Renal cortex interstitium (tissue), 11 donors: ENCODE results near the gene PDLIM1. TPM values are rescaled to one million over a fixed set of nuclear protein-coding genes. Genes with fewer than 3 reads are reported as not detected.
A peak's percentile ranks its signal among the peaks of the same experiment; 100 is the strongest.

Experiments
- DNase-seq, 11 donors: peaks; one replicate each; pipeline ENCODE4 v3.0.0-alpha.2; 2013; ENCODE audit warnings: low read depth in 9 of 11, low spot score in 4 of 11; ENCODE audit errors: extremely low read depth in 1 of 11
- polyA plus RNA-seq, 3 donors: library from polyadenylated mRNA; unstranded; fragments of 120-200 nt; gene quantifications; one replicate each; pipeline ENCODE4 v1.2.1, GENCODE V29; 2013; ENCODE audit not compliant: insufficient read length in 3 of 3

The PDLIM1 gene
- polyA plus RNA-seq, 3 donors = 77.3 to 95.6 (median 89.1) TPM

DNA sequence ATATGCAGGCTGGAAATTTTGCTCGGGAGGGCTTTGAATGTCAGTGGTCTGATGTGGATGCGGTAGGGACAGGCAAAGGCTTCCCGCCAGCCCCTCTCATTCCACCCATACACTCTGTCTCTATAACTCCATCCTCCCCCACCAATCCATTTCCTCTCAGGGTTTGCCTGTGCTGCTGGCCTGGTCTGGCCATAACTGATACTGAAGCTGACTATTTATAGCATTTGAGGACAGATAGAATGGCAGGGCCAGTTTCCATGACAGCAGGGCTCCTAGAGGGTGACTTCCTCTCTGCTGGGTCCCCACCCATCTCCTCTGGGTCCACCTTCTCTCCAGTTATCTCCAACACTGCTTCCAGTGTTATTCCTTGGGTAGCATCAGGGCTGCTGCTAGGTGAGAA, 6.6 kb upstream of the PDLIM1 start:
- no peak for DNase-seq

DNA sequence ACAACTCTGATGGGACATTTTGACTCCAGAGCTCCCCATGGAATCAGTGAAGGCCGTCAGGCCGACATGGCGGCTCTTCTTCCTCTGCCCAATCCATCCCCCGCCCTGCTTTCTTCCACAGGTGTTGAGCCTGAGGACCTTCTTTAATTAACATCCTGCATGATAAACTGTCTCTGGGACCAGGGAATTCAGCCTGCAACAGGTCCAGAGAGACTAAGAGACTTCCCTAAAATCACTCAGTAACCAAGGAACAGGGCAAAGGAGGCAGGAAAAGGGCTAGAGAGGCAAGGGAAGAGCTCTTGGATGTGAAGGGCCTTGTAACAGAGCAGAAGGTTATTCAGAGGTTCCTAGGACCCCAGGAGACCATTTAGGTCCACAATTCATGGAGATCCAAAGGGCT, 6.0 kb upstream of the PDLIM1 start:
- DNase-seq = no peak

DNA sequence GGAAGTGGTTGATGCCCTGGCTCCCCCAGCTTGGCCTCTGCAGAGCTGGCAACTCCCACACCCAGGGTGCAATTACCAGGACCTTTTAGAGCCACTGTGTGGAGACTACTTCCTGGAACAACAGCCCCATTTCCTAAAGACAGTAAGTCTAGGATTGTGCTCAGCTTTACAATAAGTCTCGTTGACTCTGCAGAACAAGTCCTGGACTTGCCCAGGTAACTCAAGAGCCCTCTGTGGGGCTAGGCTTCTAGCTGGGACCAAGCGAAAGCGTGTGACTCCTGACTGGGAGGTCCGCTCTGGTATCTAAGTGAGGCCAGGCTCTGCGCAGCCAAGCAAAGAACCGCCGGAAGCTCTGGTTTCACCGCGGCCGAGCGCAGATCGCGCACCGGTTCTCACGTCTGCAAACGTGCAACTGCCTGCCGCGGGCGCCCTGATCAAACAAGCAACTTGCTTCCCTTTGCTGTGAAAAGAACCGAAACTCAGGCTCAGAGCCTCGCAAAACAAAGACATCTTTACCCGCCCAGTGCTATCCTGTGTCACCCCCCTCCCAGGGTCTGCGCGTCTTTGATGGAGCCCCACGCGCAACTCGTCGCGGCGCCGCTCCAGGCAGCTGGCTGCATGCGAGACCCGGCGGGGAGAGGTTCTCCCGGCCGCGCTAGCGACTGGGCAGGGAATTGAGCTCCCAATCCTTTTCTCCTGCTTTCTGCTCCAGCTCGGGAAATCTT, 4.4 kb upstream of the PDLIM1 start:
- peak in 3 of 11 donors; percentile 36 to 63 (median 53) for DNase-seq

DNA sequence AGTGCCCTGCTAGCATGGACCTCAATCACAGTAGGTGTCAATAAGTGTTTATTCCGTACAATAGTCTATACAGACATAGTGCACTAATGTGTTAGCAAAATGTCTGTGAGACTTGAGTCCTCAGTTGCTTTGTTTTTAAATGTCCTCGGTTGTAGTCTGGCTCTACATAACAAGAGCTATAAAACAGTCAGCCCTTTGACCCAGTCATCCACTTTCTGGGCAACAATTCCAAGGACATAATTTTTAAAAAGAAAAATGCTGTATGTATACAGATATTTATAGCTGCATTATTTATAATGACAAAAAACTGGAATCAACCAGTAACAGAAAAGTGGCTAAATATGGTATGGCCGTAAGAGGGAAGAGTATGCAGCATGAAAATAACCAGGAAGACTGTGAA, 2.8 kb upstream of the PDLIM1 start:
- peak in 2 of 11 donors; percentile 43 to 53 for DNase-seq

DNA sequence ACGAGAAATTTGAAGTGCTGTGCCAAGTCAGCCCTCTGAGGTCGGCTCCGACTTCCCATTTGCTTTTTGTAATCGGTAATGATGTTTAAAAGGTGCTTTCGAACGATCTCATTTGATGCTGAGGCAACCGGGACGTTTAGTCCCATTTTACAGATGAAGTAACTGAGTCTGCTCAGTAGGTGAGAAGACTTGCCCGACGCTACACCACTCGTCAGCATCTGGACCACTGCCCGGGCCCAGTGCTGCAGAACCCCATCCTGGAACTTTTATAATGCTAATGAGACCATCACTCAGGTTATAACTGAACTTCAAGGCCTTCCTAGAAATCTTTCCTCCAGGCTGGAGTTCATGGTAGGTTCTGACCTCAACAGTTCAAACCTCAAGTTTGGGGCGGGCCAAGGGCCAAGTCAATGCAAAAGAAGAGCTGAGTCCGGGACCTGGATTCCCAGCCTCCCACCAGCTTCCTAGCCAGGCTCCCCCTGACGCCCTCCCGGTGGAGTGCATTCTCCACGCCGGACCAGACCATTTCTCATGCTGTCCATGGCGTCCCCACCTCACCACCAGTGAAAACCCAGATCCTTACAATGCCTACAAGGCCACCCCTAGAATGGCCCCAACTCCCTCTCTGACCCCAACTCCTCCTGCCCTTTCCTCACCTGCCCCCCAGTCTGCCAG, 699 bp upstream of the PDLIM1 start:
- no peak for DNase-seq

DNA sequence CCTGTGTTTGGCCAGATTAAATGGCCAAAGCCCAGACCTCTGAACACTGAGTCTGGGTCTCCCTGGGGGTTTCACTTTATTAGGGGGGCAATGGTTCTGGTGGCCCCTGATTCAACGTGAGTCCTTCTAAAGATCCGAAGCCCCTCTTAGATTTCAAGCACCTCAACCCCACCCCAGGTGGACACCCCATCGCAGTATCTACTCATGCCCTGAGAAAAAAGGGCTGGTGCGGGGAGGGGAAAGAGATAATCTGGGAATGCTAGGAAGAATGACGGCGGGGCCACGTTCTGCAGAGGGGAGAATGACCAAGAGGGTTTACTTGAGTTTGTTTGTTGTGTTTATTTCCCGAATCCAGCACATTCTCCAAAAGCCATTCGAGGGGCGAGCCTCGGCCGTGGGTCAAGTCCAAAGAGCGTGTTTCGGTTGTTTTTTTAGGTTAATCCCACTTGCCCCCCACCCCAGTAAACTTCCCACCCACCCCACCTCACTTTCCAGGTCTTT, 832 bp downstream of the PDLIM1 start:
- DNase-seq = no peak

DNA sequence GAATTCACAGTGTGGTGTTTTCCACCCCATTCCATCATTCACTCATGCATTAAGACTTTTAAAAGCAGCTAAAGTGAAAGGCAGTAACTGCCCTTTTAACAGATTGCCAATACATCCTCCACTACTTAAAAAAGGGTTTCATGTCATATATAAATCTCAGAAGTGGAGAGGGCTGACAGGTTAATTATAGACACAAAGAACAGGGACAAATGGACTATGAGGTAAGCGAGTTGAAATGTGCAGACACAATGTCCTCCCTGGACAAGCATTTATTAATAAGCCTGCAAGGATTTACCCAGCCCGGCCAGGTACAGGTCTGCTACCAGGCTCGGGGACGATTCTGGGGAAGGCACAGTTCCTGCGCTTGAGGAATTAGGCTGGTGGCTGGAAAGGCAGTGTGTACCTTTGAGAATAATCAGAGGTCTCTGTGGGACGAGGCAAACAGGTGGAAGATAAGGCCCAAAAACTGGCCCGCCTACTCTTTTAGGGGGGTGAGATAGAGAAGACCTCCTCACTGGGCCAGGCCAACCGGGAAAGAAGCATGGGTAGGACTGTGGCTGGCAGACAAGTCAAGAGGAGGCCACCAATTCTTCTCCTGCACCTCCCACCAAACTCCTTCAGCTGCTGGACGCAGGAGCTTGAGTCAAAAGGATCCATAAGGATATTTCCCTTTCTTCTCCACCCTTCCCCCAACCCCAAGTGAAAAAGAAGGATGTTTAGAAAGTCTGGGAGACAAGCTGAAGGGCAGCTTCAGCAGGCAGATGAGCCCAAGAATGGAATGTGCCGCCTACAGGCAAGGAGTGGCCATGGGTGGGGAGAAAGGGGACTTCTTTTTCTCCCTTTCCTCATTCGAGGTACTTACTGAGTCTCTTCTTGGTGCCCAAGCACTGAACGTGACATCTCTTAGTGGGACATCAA, 1.5 kb downstream of the PDLIM1 start:
- no peak for DNase-seq

DNA sequence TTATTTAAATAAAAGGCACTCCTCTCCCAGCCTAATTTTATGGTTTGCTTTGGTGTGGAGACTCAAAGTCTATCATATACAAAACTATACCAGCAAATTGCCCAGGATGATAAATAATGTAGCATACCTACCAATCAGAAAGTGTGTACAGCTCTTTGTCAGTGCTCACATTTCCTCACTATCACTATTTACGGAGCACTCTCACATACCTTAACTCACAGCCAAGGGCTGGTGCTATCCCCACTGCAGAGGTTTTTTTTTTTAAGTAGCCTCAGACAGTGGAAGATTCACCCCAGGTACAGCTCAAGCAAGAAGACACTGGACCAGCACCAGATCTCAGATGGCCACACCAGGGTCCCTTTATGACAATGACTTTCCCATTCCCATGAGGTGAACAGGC, 2.5 kb downstream of the PDLIM1 start:
- DNase-seq = no peak

DNA sequence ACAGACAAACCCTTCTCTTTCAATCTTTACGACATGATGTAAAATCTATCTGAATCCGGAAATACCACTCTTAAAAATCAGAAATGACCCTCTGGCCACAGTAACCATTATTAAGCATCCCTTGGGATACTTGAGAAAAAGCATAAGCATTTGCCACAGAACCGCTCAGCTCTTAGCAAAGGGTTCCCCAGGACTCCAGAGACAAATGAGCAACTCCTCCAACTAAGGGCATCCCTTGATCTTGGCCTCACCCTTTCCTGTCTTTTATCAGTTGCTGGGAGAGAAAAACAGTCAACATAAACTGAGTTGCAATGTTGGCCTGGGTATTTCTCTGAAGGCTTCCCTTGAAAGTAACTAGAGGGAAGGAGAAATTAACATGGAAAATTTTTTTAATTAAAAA, 3.5 kb downstream of the PDLIM1 start:
- DNase-seq = no peak

DNA sequence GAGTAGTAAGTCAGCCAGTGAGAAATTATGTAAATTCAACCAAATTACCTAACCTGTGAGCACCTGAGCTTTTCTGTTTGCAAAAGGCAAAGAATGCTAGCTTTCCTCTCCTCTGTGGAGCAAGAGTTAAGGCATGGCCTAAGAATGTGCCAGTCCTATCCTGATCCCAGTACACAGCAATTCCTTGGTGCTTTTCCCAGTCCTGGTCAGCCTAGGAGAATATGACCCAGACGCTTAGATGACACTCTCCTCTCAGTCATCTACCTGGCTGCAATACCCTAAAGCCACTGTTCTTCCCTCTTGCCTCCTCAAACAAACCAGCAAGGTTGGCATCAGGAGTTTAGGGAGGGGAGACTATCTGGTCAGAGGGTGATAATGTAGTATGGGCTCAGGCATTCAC, 4.1 kb downstream of the PDLIM1 start:
- no peak for DNase-seq

DNA sequence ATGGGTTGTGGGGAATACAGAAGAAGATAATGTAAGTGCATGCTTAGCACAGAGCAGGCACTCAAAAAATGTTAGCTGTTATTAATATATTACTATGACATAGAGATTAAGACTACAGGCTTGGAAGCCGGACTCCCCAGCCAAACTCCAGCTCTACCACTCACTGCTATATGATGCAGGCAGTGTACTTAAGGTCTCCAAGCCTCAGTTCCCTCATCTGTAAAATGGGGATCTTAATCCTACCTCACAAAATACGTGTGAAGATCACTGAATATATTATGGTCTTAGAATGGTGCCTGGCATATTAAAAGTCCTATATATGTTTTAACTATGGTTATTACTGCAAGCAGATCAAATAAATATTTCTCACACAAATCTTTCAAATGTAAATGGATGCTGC, 5.2 kb downstream of the PDLIM1 start:
- DNase-seq = no peak

DNA sequence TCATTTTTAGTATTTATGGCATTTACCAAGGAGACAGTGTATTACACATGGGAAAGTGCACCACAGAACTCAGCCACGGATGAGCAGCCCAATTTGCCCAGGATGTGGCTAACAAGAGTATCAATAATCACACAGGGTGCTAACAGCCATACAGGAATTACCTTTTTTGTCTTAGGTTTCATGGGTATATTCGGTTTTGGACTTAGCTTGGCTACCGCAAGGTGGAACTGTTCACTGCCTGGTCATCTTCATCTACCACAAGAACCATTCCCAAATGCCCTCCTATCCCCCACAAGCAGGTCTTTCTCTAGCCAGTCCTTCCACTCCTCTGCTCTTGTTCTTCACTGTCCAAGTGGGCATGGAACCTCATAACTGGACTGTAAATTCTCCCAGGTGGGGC, 6.0 kb downstream of the PDLIM1 start:
- no peak for DNase-seq

DNA sequence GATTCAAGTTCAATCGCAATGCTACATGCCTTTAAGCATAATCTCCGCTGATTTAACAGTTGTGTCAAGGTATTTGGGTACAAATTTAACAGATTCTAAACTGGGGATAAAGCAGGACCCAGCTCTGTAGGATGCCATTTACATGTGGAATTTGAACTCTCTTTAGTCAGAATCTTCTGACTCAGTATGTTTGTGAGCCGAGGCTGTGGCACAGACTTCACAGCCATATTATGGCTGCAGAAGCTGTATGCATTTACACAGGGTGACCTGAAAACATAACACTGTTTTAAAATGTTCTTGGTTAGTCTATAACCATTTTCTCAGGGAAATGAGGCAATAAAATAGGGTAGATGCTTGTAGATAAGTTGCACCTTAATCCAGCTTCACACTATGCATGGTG, 8.7 kb downstream of the PDLIM1 start:
- no peak for DNase-seq

DNA sequence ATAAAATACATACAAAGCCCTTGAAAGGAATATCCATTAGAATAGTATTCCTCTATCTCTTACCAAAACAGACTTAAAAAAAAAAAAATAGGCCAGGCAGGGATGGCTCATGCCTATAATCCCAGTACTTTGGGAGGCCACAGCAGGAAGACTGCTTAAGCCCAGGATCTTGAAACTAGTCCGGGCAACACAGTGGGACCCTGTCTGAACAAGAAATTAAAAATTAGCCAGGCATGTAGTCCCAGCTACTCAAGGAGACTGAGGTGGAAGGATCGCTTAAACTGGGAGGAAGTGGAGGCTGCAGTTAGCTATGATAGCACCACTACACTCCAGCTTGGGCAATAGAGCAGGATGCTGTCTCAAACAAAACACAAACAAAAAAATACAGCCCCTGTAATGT, 9.6 kb downstream of the PDLIM1 start:
- DNase-seq = no peak

DNA sequence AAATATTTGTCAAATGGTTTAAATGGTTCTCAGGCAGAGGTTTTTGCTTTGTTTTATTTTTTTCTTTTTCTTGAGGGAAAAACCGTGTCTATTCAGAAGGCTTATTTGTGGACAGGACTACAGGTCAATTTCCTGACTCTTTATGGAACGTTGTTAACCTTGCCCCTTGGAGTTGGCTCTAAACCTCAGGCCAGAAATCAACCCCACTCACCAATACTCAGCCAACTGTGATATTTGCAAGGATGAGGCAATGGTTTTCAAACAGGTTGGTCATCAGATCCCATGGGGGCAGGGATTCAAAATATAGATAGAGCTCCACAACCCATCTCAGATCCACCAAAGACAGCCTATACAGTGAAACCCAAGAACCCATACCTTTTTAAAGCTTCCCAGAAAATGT, 10.2 kb downstream of the PDLIM1 start:
- DNase-seq = no peak

DNA sequence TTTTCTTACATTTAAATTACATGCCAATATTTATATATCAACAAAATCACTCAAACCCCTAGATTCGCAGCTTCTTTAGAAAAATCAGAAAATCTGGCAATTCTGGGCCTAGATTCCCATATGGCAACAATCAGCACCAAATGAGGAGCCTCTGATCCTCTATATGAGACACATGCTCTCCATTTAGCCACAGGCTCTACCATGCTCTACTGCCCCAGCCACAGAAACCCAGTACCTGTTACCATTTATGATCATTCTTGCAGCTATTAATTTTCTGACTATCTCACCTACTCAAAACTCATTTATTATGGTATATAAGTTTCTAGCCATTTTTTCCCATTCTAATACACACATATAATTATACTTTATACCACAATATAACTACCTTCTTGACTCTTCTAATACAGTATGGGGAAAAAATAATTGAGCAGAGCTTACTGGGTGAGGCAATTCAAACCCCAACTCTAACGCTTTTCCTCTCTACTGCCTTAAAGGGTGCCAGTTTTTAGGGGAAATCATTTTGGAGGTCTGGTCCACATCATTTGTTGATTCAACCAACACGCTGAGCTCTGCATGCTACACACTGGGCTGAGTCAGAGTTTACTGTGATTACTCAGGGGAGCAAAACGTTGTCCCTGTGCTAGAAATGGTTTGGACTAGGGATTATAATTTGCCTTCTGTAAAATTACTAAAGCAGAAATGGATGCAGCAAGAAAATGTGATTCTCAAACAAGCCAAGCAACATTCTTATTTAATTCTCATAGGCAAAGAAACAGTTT, 11.6 kb downstream of the PDLIM1 start:
- no peak for DNase-seq

DNA sequence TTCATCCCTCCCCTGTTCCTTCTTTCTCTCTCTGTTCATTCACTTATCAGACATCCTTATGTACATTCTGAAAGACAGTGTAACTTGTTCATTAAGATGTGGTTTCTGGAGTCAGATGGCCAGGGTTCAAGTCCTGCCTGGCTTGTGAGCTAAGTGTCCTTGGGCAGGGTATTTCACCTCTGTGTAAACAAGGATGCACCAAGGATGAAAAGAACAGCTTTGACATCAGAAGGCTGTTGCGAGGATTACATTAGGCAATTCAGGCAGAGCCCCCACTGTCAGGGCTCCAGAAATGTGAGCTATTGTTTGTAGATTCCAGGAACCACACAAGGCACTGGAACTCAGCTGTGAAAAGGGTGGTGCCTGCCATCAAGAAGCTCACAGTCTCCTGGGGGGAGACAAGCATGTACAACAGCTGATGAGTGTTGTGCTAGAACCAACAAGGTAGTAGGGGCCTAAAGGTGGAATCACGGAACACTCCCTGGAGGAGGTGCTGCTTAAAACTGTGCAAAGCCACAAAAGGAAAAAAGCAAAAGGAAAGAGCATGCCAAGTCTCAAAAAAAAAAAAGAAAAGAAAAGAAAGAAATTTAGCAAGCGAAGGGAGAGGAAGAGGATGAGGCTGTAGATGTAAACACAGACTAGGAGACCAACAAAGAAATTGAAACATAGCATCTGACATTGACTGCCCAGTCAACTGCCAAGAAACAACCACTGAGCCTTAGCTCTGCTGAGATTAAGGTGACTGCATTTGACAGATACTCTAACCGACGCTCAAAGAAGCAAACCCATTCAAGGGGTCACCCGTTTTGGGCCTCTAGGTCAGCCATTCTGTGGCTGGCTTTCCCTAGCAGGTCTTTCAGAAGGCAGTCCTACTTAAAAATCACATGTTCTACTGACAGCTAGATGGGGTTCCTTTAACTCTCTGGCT, 12.5 kb downstream of the PDLIM1 start:
- no peak for DNase-seq

DNA sequence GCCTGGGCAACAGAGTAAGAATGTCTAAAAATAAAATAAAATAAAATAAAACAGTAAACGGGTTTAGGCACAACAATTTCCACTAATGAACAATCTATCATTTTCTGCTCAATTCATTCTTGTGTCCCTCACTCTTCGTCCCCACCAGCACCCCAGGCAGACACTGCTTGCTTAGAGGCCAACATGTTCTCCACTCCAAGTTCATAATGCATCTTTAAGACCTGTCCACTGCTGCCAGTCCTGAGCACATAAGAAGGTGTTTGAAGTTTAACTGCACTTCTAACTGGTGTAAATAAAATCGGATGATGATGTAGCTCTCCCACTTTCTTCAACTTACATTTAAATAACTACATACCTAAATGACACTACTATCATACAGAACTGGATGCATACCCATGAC, 13.2 kb downstream of the PDLIM1 start:
- no peak for DNase-seq
